Nephron progenitor cell (in vitro differentiated cells): ENCODE measurements around the gene HAUS2.

Experiments used
- DNase-seq: peaks from one replicate; pipeline ENCODE4 v3.0.0; 2021
- H3K27ac Mint-ChIP-seq: 2 replicates; pipeline ENCODE4 v1.8.0; 2021; ENCODE audit warnings: mild to moderate bottlenecking, moderate library complexity, mixed read lengths
- H3K27me3 Mint-ChIP-seq: 2 replicates; pipeline ENCODE4 v1.8.0; 2021; ENCODE audit warnings: mild to moderate bottlenecking, low read depth, mixed read lengths; ENCODE audit not compliant: poor library complexity
- H3K36me3 Mint-ChIP-seq: 2 replicates; pipeline ENCODE4 v1.8.0; 2021; ENCODE audit warnings: low read depth, mixed read lengths
- H3K4me1 Mint-ChIP-seq: 2 replicates; pipeline ENCODE4 v1.8.0; 2021; ENCODE audit warnings: mixed read lengths
- H3K4me3 Mint-ChIP-seq: 2 replicates; pipeline ENCODE4 v1.8.0; 2021; ENCODE audit warnings: mild to moderate bottlenecking, moderate library complexity, mixed read lengths
- H3K9me3 Mint-ChIP-seq: 2 replicates; pipeline ENCODE4 v1.8.0; 2021; ENCODE audit warnings: mild to moderate bottlenecking, moderate library complexity, mixed read lengths
- CTCF ChIP-seq: fragments of 200-600 bp; sonication (generic); IDR thresholded peaks from 2 replicates; pipeline ENCODE4 v1.5.0; 2021; ENCODE audit warnings: antibody characterized with exemption

Gene HAUS2

GRCh38 chr15:42533246-42533645 lies 15.4 kb upstream of the HAUS2 start:
- H3K4me1 Mint-ChIP-seq: no peaks in the 10 kb centered on the region
- H3K4me3 Mint-ChIP-seq: no peak overlapping the region
- TF ChIP-seq CTCF: no peak
- no peak overlapping the region for H3K27ac Mint-ChIP-seq
- no peaks in the 10 kb centered on the region for H3K9me3 Mint-ChIP-seq
- peaks cover 35% of the 10 kb centered on the region for H3K36me3 Mint-ChIP-seq
- no peaks in the 10 kb centered on the region for H3K27me3 Mint-ChIP-seq
- no peak for DNase-seq

GRCh38 chr15:42544853-42545629 lies 3.6 kb upstream of the HAUS2 start:
- H3K27me3 Mint-ChIP-seq: no peaks in the 10 kb centered on the region
- no peak overlapping the region for H3K27ac Mint-ChIP-seq
- no peaks in the 10 kb centered on the region for H3K9me3 Mint-ChIP-seq
- DNase-seq: no peak
- no peak for TF ChIP-seq CTCF
- peaks cover 31% of the 10 kb centered on the region for H3K4me1 Mint-ChIP-seq
- no peak overlapping the region for H3K4me3 Mint-ChIP-seq
- peaks cover 18% of the 10 kb centered on the region for H3K36me3 Mint-ChIP-seq

DNA sequence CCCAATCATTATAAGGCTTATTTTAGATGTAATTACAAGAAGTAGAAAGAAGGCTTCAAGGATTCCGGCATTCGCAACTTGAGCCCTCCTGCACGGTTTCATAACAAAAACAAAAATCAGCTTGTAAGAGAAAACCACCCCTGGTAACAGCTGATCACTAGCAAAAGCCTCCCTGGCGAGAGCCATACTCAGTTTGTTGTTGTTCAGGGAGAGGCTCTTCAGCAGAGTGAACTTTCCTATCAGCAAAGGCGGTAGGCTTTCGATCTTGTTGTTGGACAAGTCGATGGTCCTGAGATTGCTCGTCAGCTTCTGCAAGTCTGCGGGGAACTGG lies 755 bp upstream of the HAUS2 start:
- peak overlapping the region; percentile 94 for H3K4me3 Mint-ChIP-seq
- peak overlapping the region; percentile 96 for H3K27ac Mint-ChIP-seq
- no peaks in the 10 kb centered on the region for H3K9me3 Mint-ChIP-seq
- peaks cover 9% of the 10 kb centered on the region for H3K36me3 Mint-ChIP-seq
- DNase-seq: no peak
- no peaks in the 10 kb centered on the region for H3K27me3 Mint-ChIP-seq
- no peak for TF ChIP-seq CTCF
- peaks cover 32% of the 10 kb centered on the region for H3K4me1 Mint-ChIP-seq

DNA sequence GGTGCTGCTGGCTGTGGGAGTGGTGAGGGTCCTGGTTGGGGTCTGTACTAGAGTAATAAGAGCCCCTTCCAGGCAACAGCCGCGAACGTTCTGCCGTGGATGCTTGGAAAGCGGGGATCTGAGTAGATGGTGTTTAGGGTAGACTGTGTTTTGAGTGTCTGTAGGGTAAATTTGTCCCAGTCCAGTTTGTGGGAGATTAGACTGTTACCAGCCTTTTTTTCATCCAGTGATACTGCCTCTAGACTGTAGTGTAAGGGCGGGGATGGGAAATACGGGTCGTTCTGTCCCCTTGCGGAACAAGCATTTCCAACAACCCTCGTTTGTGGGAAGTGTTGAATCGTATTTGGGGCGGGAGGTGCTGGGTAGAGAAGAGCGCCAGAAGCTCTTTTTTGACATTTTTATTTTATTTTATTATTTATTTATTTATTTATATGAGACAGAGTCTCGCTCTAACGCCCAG lies 424 bp downstream of the HAUS2 start:
- Mint-ChIP-seq H3K27ac (peak overlapping the region; percentile 96), H3K4me3 (peak overlapping the region; percentile 94), H3K36me3 (peaks cover 4% of the 10 kb centered on the region), H3K27me3 (peaks cover 3% of the 10 kb centered on the region), H3K9me3 (no peaks in the 10 kb centered on the region), H3K4me1 (peaks cover 32% of the 10 kb centered on the region)
- TF ChIP-seq CTCF: no peak
- DNase-seq: no peak

DNA sequence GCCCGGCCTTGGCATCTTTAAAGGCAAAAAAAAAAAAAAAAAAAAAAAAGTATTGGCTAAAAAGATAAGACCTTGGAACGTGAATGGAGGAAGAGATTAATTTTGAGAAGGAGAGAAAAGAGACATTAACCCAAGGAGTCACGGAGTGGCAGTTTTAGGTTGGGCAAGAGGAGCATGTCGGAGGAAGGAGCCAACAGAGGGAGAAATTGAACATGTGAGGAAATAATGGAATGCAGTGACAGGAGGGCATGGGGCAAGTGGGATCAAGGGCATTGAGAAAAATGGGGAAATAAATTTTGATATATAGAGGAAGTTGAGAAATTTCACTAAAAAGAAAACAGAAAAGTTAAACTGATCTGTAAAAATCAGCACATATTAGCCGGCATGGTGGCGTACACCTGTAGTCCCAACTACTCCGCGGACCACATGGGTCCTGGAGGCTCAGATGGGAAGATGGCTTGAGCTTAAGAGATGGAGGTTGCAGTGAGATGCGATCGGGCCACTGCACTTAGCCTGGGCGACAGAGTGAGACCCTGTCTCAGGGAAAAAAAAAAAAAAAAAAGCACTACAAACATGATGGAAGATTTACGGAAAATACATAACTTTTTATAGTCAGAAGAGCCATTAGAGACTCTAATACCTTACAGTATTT lies 1.2 kb downstream of the HAUS2 start:
- H3K27ac Mint-ChIP-seq: no peak overlapping the region
- H3K36me3 Mint-ChIP-seq: peaks cover 2% of the 10 kb centered on the region
- no peaks in the 10 kb centered on the region for H3K9me3 Mint-ChIP-seq
- H3K4me3 Mint-ChIP-seq: peak overlapping the region; percentile 94
- peaks cover 32% of the 10 kb centered on the region for H3K4me1 Mint-ChIP-seq
- TF ChIP-seq CTCF: no peak
- no peak for DNase-seq
- peaks cover 3% of the 10 kb centered on the region for H3K27me3 Mint-ChIP-seq
